BLaER1 (cell line): ENCODE results near the gene PCDHA1.
"Not testable (repeated sequence)": the region's sequence is repeated elsewhere in the genome, so short reads cannot be mapped to it uniquely, and the experiment has no call there.

Experiments
- H3K27ac ChIP-seq: shearing (Covaris generic); formaldehyde crosslinking; 2 replicates; pipeline ENCODE4 v1.8.1; 2022
- H3K27me3 ChIP-seq: shearing (Covaris generic); formaldehyde crosslinking; 2 replicates; pipeline ENCODE4 v1.8.1; 2022
- H3K36me3 ChIP-seq: shearing (Covaris generic); formaldehyde crosslinking; 2 replicates; pipeline ENCODE4 v1.8.1; 2022
- H3K4me1 ChIP-seq: shearing (Covaris generic); formaldehyde crosslinking; 2 replicates; pipeline ENCODE4 v1.8.1; 2022
- H3K4me2 ChIP-seq: shearing (Covaris generic); formaldehyde crosslinking; 2 replicates; pipeline ENCODE4 v1.8.1; 2022
- H3K4me3 ChIP-seq: shearing (Covaris generic); formaldehyde crosslinking; 2 replicates; pipeline ENCODE4 v1.8.1; 2022
- H3K9ac ChIP-seq: shearing (Covaris generic); formaldehyde crosslinking; 2 replicates; pipeline ENCODE4 v1.8.1; 2022
- H3K9me3 ChIP-seq: shearing (Covaris generic); formaldehyde crosslinking; 2 replicates; pipeline ENCODE4 v1.8.1; 2022
- H4K20me1 ChIP-seq: shearing (Covaris generic); formaldehyde crosslinking; 2 replicates; pipeline ENCODE4 v1.8.1; 2022
- Cebpa-rat ChIP-seq: shearing (Covaris generic); IDR thresholded peaks from 2 replicates; pipeline ENCODE4 v1.8.1; 2022

Gene PCDHA1

GRCh38 chr5:140785905-140786686, at the start of gene PCDHA1:
Gene PCDHA1, plus strand, starts transcription at chr5:140786140.
- no peak within 1 kb of the TSS for H3K9ac ChIP-seq
- H3K4me1 ChIP-seq, result no peaks in the 10 kb centered on the region
- H3K27me3 ChIP-seq, result no peaks in the 10 kb centered on the region
- no peaks in the 10 kb centered on the region for H3K36me3 ChIP-seq
- TF ChIP-seq Cebpa-rat, result no peak
- no peak within 1 kb of the TSS for H3K4me3 ChIP-seq
- H3K4me2 ChIP-seq, result no peak within 1 kb of the TSS
- no peak within 1 kb of the TSS for H3K27ac ChIP-seq
- peaks cover 77% of the 10 kb centered on the region for H3K9me3 ChIP-seq
- H4K20me1 ChIP-seq, result no peaks in the 10 kb centered on the region

GRCh38 chr5:140737486-140737885, 48.5 kb upstream of the PCDHA1 start:
- H3K9me3 ChIP-seq, result peaks cover 43% of the 10 kb centered on the region
- no peak overlapping the region for H3K9ac ChIP-seq
- no peak overlapping the region for H3K4me3 ChIP-seq
- H3K27me3 ChIP-seq, result no peaks in the 10 kb centered on the region
- H3K4me1 ChIP-seq, result no peaks in the 10 kb centered on the region
- H3K36me3 ChIP-seq, result no peaks in the 10 kb centered on the region
- no peaks in the 10 kb centered on the region for H4K20me1 ChIP-seq
- H3K27ac ChIP-seq, result no peak overlapping the region
- no peak for TF ChIP-seq Cebpa-rat
- no peak overlapping the region for H3K4me2 ChIP-seq

DNA sequence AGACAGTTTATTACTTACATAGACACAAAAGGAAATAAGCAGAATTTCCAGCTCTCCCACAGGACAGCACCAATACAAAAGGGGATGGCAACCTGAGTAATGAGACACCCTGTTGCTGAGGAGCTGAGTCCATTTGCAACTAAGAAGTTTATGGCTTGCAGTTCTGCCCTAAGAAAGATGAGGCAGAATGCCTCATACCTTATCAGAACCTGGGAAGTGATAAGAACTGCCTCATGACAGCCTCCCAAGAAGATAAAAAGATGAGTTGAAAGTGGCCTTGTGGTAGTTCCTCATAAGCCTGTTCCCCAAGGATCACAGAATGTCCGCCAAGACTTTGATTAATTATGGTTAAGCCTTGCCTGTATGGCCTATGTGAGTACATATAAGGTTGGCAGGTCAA, 44.0 kb upstream of the PCDHA1 start:
- Histone ChIP-seq H3K4me3 (no peak overlapping the region), H3K9me3 (peaks cover 63% of the 10 kb centered on the region), H3K27me3 (no peaks in the 10 kb centered on the region)

DNA sequence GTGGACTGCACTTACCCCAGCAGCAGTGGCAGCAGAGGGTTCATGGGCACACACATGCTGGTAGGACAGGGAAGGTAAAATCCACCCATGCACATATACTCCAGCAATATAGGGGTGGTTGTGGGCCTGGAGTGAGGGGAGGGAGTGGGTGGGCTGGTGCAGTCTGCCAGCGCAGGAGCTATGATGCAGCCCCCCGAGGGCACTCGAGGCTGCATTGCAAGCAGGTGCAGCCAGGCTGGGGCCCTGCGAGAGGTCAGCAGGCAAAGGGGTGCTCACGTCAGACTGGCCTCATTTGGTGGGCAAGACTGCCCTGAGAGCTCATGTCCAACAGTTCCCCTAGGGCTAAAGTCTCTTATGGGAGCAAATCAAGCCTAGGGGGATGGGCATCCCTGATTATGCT, 32.4 kb upstream of the PCDHA1 start:
- TF ChIP-seq Cebpa-rat, result no peak
- Histone ChIP-seq H3K4me3 (no peak overlapping the region), H3K27me3 (no peaks in the 10 kb centered on the region), H3K27ac (no peak overlapping the region), H3K4me2 (no peak overlapping the region), H3K36me3 (no peaks in the 10 kb centered on the region), H3K9me3 (peaks cover 90% of the 10 kb centered on the region), H3K4me1 (no peaks in the 10 kb centered on the region), H4K20me1 (no peaks in the 10 kb centered on the region), H3K9ac (no peak overlapping the region)

More for the DNA sequence above, 44.0 kb upstream of the PCDHA1 start:
- H3K9ac ChIP-seq, result no peak overlapping the region
- no peaks in the 10 kb centered on the region for H3K36me3 ChIP-seq
- no peak overlapping the region for H3K27ac ChIP-seq
- no peak overlapping the region for H3K4me2 ChIP-seq
- H4K20me1 ChIP-seq, result no peaks in the 10 kb centered on the region
- H3K4me1 ChIP-seq, result no peaks in the 10 kb centered on the region
- TF ChIP-seq Cebpa-rat, result no peak

- Histone ChIP-seq H4K20me1 (no peaks in the 10 kb centered on the region), H3K36me3 (no peaks in the 10 kb centered on the region), H3K9ac (no peak overlapping the region), H3K27ac (no peak overlapping the region), H3K4me2 (no peak overlapping the region), H3K4me3 (no peak overlapping the region), H3K27me3 (no peaks in the 10 kb centered on the region), H3K4me1 (no peaks in the 10 kb centered on the region), H3K9me3 (peaks cover 93% of the 10 kb centered on the region)
- TF ChIP-seq Cebpa-rat, result no peak
Observed at GRCh38 chr5:140764177-140764973, 21.6 kb upstream of the PCDHA1 start.

DNA sequence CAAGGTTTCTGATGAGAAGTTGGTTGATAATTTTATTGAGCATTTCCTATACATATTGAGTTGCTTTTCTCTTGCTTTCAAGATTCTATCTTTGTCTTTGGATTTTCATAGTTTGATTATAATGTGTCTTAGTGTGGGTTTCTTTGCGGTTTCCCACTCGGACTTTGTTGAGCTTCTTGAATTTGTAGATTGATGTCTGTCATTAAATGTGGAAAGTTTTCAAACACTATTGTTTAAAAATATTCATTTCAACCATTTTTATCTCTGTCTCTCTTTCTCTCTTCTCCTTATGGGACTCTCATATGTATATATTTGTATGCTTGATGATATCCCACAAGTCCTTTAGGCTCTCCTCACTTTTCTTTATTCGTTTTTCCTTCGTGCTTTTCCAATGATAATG, 18.5 kb upstream of the PCDHA1 start:
- H3K9ac ChIP-seq, result no peak overlapping the region
- H4K20me1 ChIP-seq, result no peaks in the 10 kb centered on the region
- H3K4me2 ChIP-seq, result no peak overlapping the region
- H3K4me3 ChIP-seq, result no peak overlapping the region
- H3K36me3 ChIP-seq, result no peaks in the 10 kb centered on the region
- no peaks in the 10 kb centered on the region for H3K27me3 ChIP-seq
- H3K9me3 ChIP-seq, result peaks cover 94% of the 10 kb centered on the region
- no peak overlapping the region for H3K27ac ChIP-seq
- H3K4me1 ChIP-seq, result no peaks in the 10 kb centered on the region
- TF ChIP-seq Cebpa-rat, result no peak

DNA sequence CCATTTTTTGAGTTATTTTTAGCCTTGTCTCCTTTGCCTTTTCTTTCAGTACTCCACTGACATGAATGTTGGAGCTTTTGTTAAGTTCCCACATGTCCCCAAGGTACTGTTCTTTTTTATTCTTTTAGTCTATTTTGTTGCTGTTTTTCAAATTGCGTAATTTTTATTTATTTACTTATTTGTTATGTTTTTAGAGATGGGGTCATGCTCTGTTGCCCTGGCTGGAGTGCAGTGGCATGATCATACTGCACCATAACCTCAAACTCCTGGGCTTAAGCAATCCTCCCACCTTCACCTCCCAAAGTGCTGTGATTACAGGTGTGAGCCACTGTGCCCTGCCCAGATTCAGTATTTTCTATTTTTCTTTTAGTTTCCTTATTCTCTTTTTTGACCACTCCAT, 5.4 kb upstream of the PCDHA1 start:
- Histone ChIP-seq H3K27ac (no peak overlapping the region), H3K4me2 (no peak overlapping the region), H3K4me1 (no peaks in the 10 kb centered on the region), H3K27me3 (no peaks in the 10 kb centered on the region), H3K4me3 (no peak overlapping the region), H3K36me3 (no peaks in the 10 kb centered on the region), H3K9ac (no peak overlapping the region), H3K9me3 (peaks cover 90% of the 10 kb centered on the region), H4K20me1 (no peaks in the 10 kb centered on the region)
- 0 out of 2 replicates have a peak, but pooled peaks have one; percentile 51 for TF ChIP-seq Cebpa-rat

GRCh38 chr5:140787422-140787821, 1.5 kb downstream of the PCDHA1 start:
- not testable (repeated sequence) for H3K4me2 ChIP-seq, H3K27ac ChIP-seq, H3K9ac ChIP-seq, H4K20me1 ChIP-seq, H3K36me3 ChIP-seq, H3K4me1 ChIP-seq, H3K27me3 ChIP-seq, H3K4me3 ChIP-seq
- peaks cover 73% of the 10 kb centered on the region for H3K9me3 ChIP-seq

DNA sequence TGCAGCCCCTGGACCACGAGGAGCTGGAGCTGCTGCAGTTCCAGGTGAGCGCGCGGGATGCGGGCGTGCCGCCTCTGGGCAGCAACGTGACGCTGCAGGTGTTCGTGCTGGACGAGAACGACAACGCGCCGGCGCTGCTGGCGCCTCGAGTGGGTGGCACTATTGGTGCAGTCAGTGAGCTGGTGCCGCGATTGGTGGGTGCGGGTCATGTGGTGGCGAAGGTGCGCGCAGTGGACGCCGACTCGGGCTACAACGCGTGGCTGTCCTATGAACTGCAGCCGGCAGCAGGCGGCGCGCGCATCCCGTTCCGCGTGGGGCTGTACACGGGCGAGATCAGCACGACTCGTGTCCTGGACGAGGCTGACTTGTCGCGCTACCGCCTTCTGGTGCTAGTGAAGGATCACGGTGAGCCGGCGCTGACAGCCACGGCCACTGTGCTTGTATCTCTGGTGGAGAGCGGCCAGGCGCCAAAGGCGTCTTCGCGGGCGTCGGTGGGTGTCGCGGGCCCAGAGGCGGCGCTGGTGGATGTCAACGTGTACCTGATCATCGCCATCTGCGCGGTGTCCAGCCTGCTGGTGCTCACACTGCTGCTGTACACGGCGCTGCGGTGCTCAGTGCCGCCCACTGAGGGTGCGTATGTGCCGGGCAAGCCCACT, 2.0 kb downstream of the PCDHA1 start:
- not testable (repeated sequence) for H3K4me2 ChIP-seq, H3K9ac ChIP-seq, H4K20me1 ChIP-seq, H3K27ac ChIP-seq, H3K4me1 ChIP-seq, H3K27me3 ChIP-seq, H3K36me3 ChIP-seq, H3K4me3 ChIP-seq
- peaks cover 71% of the 10 kb centered on the region for H3K9me3 ChIP-seq

DNA sequence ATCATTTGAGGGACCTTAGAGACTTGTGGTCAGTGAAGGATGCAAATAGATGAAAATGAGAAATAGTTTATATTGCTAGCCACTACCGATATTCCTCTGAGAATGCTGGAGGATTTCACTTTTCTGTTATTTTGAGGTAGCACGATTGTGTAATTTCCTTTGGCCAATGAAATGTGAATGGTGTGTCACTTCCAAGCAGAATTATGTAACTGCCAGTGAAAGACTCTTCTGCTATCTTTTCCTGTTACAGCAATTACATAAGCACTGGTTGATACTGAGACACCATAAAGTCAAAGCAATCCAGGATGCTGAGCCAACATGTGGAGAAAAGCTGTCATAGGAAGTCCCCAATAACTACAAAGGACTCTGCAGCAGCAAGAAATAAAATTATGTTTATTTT, 5.1 kb downstream of the PCDHA1 start:
- Histone ChIP-seq H3K27me3 (no peaks in the 10 kb centered on the region), H3K9ac (no peak overlapping the region), H3K4me2 (no peak overlapping the region), H3K4me3 (no peak overlapping the region), H3K4me1 (no peaks in the 10 kb centered on the region), H3K27ac (no peak overlapping the region), H3K9me3 (peaks cover 74% of the 10 kb centered on the region), H3K36me3 (no peaks in the 10 kb centered on the region), H4K20me1 (no peaks in the 10 kb centered on the region)
- TF ChIP-seq Cebpa-rat, result no peak
